HCT116 (cell line): ENCODE data around the gene POLR2A. TPM values are rescaled to one million over a fixed set of nuclear protein-coding genes. Genes with fewer than 3 reads are reported as not detected.

ENCODE experiments used
- ATAC-seq: fragments of 200-7000 bp; cut with Tn5 transposase; 2 replicates; pipeline ENCODE4 v1.9.1; 2020; ENCODE audit warnings: mild to moderate bottlenecking, moderate library complexity
- BruUV-seq: library from RNA; stranded (reverse); fragments of 400-500 nt; replicated peaks from 2 replicates; lab custom pipeline; 2021; lab: Mats Ljungman, UMichigan
- CTCF ChIA-PET: fragments of 300-600 bp; sonication (Branson Sonifier 250); formaldehyde crosslinking; loops from one replicate; lab custom pipeline; 2021; ENCODE audit warnings: antibody characterized with exemption; lab: Charles Lee
- POLR2A ChIA-PET: fragments of 300-600, 350-600 bp; sonication (Branson Sonifier 250); formaldehyde crosslinking; loops from one replicate; lab custom pipeline; 2021; ENCODE audit warnings: antibody characterized with exemption; lab: Charles Lee
- RAD21 ChIA-PET, 2 experiments: fragments of 300-600 bp; sonication (Branson Sonifier 250); formaldehyde crosslinking; loops; one replicate each; lab custom pipeline; 2023; ENCODE audit warnings: low total read pairs in 2 of 2; ENCODE audit not compliant: uncharacterized antibody in 2 of 2, unreplicated experiment in 2 of 2, low non-redundant PET in 1 of 2; lab: Charles Lee
- DNase-seq: peaks from one replicate; pipeline ENCODE4 v3.0.0-alpha.2; 2010; ENCODE audit warnings: low read depth, low spot score
- H2AFZ ChIP-seq: fragments of 200-600 bp; shearing (Covaris generic), sonication (generic); 2 replicates; pipeline ENCODE4 v1.6.1; 2017; ENCODE audit warnings: low read depth, mixed run types, mixed read lengths, antibody characterized with exemption, low read length; ENCODE audit not compliant: poor library complexity, severe bottlenecking
- H3K27ac ChIP-seq: 2 replicates; pipeline ENCODE4 v1.5.1; 2012; ENCODE audit warnings: low read depth, low read length
- H3K27me3 ChIP-seq: fragments of 200-600 bp; sonication (generic); 2 replicates; pipeline ENCODE4 v1.6.1; 2016; ENCODE audit warnings: mixed run types, low read length, mixed read lengths; ENCODE audit not compliant: insufficient read depth
- H3K36me3 ChIP-seq, 2 experiments: fragments of 200-500 bp in 1 of 2; fragments of 200-600 bp in 1 of 2; sonication (Bioruptor generic) in 1 of 2; sonication (generic) in 1 of 2; 2 replicates each; pipeline versions ENCODE4 v1.5.1 to v1.6.1; 2014 to 2016; ENCODE audit warnings: low read length in 2 of 2, inconsistent platforms in 1 of 2, mixed read lengths in 1 of 2, mixed run types in 1 of 2; ENCODE audit not compliant: insufficient read depth in 2 of 2, control insufficient read depth in 1 of 2
- H3K4me1 ChIP-seq, 2 experiments: fragments of 200-600 bp in 1 of 2; sonication (generic) in 1 of 2; 2 replicates each; pipeline versions ENCODE4 v1.5.1 to v1.6.1; 2012 to 2017; ENCODE audit warnings: low read length in 2 of 2, inconsistent platforms in 1 of 2, mild to moderate bottlenecking in 1 of 2, mixed read lengths in 1 of 2, mixed run types in 1 of 2, moderate library complexity in 1 of 2; ENCODE audit not compliant: insufficient read depth in 2 of 2, control insufficient read depth in 1 of 2
- H3K4me2 ChIP-seq: fragments of 200-600 bp; sonication (generic); 2 replicates; pipeline ENCODE4 v1.6.1; 2017; ENCODE audit warnings: mixed run types, low read length, mixed read lengths
- H3K4me3 ChIP-seq, 2 experiments: fragments of 200-600 bp in 1 of 2; sonication (generic) in 1 of 2; replicated peaks in 1 of 2; 2 replicates each; pipeline ENCODE4 v1.5.1; 2011 to 2016; ENCODE audit warnings: low read length in 2 of 2, control low read depth in 1 of 2, low read depth in 1 of 2, mild to moderate bottlenecking in 1 of 2, mixed read lengths in 1 of 2, mixed run types in 1 of 2
- H3K79me2 ChIP-seq: fragments of 200-600 bp; sonication (generic); 2 replicates; pipeline ENCODE4 v1.6.1; 2017; ENCODE audit warnings: mild to moderate bottlenecking, mixed run types, low read length, moderate library complexity, mixed read lengths; ENCODE audit not compliant: insufficient read depth
- H3K9ac ChIP-seq: fragments of 200-600 bp; sonication (generic); 2 replicates; pipeline ENCODE4 v1.6.1; 2016; ENCODE audit warnings: low read length, mixed read lengths
- H3K9me2 ChIP-seq: fragments of 200-600 bp; sonication (generic), shearing (Covaris generic); 2 replicates; pipeline ENCODE4 v1.6.1; 2017; ENCODE audit warnings: mixed run types, mild to moderate bottlenecking, moderate library complexity; ENCODE audit not compliant: insufficient read depth
- H3K9me3 ChIP-seq, 2 experiments: fragments of 200-500 bp in 1 of 2; fragments of 200-600 bp in 1 of 2; sonication (Bioruptor generic) in 1 of 2; sonication (generic) in 1 of 2; 2 replicates each; pipeline ENCODE4 v1.6.1; 2014 to 2017; ENCODE audit warnings: low read length in 2 of 2, mixed read lengths in 2 of 2, inconsistent platforms in 1 of 2, low read depth in 1 of 2, mild to moderate bottlenecking in 1 of 2, mixed run types in 1 of 2, moderate library complexity in 1 of 2; ENCODE audit not compliant: control insufficient read depth in 1 of 2, insufficient read depth in 1 of 2
- H4K20me1 ChIP-seq: fragments of 200-600 bp; sonication (generic), shearing (Covaris generic); 2 replicates; pipeline ENCODE4 v1.6.1; 2017; ENCODE audit warnings: mixed run types, mild to moderate bottlenecking, moderate library complexity; ENCODE audit not compliant: insufficient read depth
- ATF3 ChIP-seq: IDR thresholded peaks from 2 replicates; pipeline ENCODE4 v1.6.1; 2012
- CBX3 ChIP-seq: IDR thresholded peaks from 2 replicates; pipeline ENCODE4 v1.6.1; 2012; ENCODE audit warnings: low read depth
- CEBPB ChIP-seq: IDR thresholded peaks from 2 replicates; pipeline ENCODE4 v1.6.1; 2012; ENCODE audit warnings: low read depth
- EGR1 ChIP-seq: IDR thresholded peaks from 2 replicates; pipeline ENCODE4 v1.6.1; 2012; ENCODE audit warnings: low read depth
- ELF1 ChIP-seq: IDR thresholded peaks from 2 replicates; pipeline ENCODE4 v1.6.1; 2012; ENCODE audit warnings: low read depth, borderline replicate concordance
- EZH2phosphoT487 ChIP-seq: fragments of 200-600 bp; IDR thresholded peaks from 2 replicates; pipeline ENCODE4 v1.6.1; 2018; ENCODE audit warnings: antibody characterized with exemption, borderline replicate concordance
- FOSL1 ChIP-seq: IDR thresholded peaks from 2 replicates; pipeline ENCODE4 v1.6.1; 2012; ENCODE audit warnings: low read depth
- JUND ChIP-seq: IDR thresholded peaks from 2 replicates; pipeline ENCODE4 v1.6.1; 2012
- MAX ChIP-seq: IDR thresholded peaks from 2 replicates; pipeline ENCODE4 v1.6.1; 2012
- POLR2AphosphoS5 ChIP-seq: IDR thresholded peaks from 2 replicates; pipeline ENCODE4 v1.6.1; 2011; ENCODE audit warnings: mild to moderate bottlenecking, low read depth, low read length, moderate library complexity
- REST ChIP-seq: IDR thresholded peaks from 2 replicates; pipeline ENCODE4 v1.6.1; 2012; ENCODE audit warnings: low read depth
- SIN3A ChIP-seq: IDR thresholded peaks from 2 replicates; pipeline ENCODE4 v1.6.1; 2012; ENCODE audit warnings: low read depth
- SP1 ChIP-seq: IDR thresholded peaks from 2 replicates; pipeline ENCODE4 v1.6.1; 2012; ENCODE audit warnings: low read depth
- TCF7L2 ChIP-seq: IDR thresholded peaks from 2 replicates; pipeline ENCODE4 v1.7.0; 2011; ENCODE audit warnings: borderline replicate concordance, inconsistent platforms; ENCODE audit not compliant: insufficient read depth, insufficient read length; ENCODE audit errors: extremely low read depth
- ZBTB33 ChIP-seq: IDR thresholded peaks from 2 replicates; pipeline ENCODE4 v1.6.1; 2011; ENCODE audit warnings: mild to moderate bottlenecking, low read length, moderate library complexity; ENCODE audit not compliant: insufficient replicate concordance; ENCODE audit errors: extremely low read depth
- ZFX ChIP-seq: fragments of 450-650 bp; IDR thresholded peaks from 2 replicates; pipeline ENCODE4 v1.6.1; 2017
- intact Hi-C: fragments of 100-400 bp; cut with micrococcal nuclease; formaldehyde crosslinking; loops from 2 replicates; pipeline ENCODE4 v1.10.0; 2022
- total RNA-seq: library from RNA; stranded (reverse); gene quantifications from one replicate; pipeline ENCODE4 v1.2.1, GENCODE V29; 2021; ENCODE audit not compliant: unreplicated experiment

The POLR2A gene
- total RNA-seq, 1 experiment from 2014 or later: 205 TPM

GRCh38 chr17:7497228-7497627 is 13.1 kb downstream of the POLR2A start:
- intact Hi-C loops: no loop called here
- peaks cover 86% of the 10 kb centered on the region for H3K79me2 ChIP-seq
- H3K27me3 ChIP-seq: no peaks in the 10 kb centered on the region
- H3K4me2 ChIP-seq: no peak overlapping the region
- DNase-seq (no peak), ATAC-seq (no peak)
- no peak overlapping the region for H3K9ac ChIP-seq
- H3K9me2 ChIP-seq: no peaks in the 10 kb centered on the region
- BruUV-seq: no TSS peak
- H3K4me1 ChIP-seq: no peaks in the 10 kb centered on the region
- H3K27ac ChIP-seq: no peak overlapping the region
- H4K20me1 ChIP-seq: peaks cover 12% of the 10 kb centered on the region; the same call in 1 of the 2 replicates
- RAD21 ChIA-PET: no interaction called here
- no peak overlapping the region for H3K4me3 ChIP-seq
- TF ChIP-seq SIN3A: no peak
- no peak for TF ChIP-seq ELF1
- TF ChIP-seq EGR1: no peak
- TF ChIP-seq EZH2phosphoT487: no peak
- TF ChIP-seq ATF3: no peak
- TF ChIP-seq ZFX: no peak
- no peak for TF ChIP-seq FOSL1
- no peak for TF ChIP-seq MAX
- no peak for TF ChIP-seq JUND
- TF ChIP-seq CBX3: no peak
- TF ChIP-seq SP1: no peak
- TF ChIP-seq TCF7L2: no peak
- TF ChIP-seq ZBTB33: no peak
- TF ChIP-seq REST: no peak
- no peak for TF ChIP-seq POLR2AphosphoS5
- no peak for TF ChIP-seq CEBPB
- peaks cover 62 to 78% of the 10 kb centered on the region in 2 experiments for H3K36me3 ChIP-seq
- H2AFZ ChIP-seq: no peak overlapping the region
- POLR2A ChIA-PET: no interaction called here
- no peaks in the 10 kb centered on the region for H3K9me3 ChIP-seq
- CTCF ChIA-PET: no interaction called here
